A673 (cell line): Measurements from ENCODE around the gene NPHP4.

Experiments used
- EZH2 ChIP-seq: fragments of 200-600 bp; sonication (generic); IDR thresholded peaks from 2 replicates; pipeline ENCODE4 v1.6.1; 2017; ENCODE audit warnings: borderline replicate concordance, low read depth, mild to moderate bottlenecking, mixed read lengths, antibody characterized with exemption, low read length; ENCODE audit not compliant: poor library complexity, severe bottlenecking
- TF ChIP-seq, protein P1 (sequence below): fragments of 300-800, 200-600 bp; sonication (generic); conservative IDR thresholded peaks from 2 replicates; pipeline ENCODE4 v1.5.1; 2017; ENCODE audit warnings: low read depth, mild to moderate bottlenecking, antibody characterized with exemption, low read length, moderate library complexity, mixed read lengths

GRCh38 chr1:5832916-5833895 is 159.0 kb downstream of the NPHP4 start:
- TF ChIP-seq, protein P1, sequence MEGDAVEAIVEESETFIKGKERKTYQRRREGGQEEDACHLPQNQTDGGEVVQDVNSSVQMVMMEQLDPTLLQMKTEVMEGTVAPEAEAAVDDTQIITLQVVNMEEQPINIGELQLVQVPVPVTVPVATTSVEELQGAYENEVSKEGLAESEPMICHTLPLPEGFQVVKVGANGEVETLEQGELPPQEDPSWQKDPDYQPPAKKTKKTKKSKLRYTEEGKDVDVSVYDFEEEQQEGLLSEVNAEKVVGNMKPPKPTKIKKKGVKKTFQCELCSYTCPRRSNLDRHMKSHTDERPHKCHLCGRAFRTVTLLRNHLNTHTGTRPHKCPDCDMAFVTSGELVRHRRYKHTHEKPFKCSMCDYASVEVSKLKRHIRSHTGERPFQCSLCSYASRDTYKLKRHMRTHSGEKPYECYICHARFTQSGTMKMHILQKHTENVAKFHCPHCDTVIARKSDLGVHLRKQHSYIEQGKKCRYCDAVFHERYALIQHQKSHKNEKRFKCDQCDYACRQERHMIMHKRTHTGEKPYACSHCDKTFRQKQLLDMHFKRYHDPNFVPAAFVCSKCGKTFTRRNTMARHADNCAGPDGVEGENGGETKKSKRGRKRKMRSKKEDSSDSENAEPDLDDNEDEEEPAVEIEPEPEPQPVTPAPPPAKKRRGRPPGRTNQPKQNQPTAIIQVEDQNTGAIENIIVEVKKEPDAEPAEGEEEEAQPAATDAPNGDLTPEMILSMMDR, result no peak
- no peak for TF ChIP-seq EZH2
